NCI-H510A treated with DMSO at 0.1 percent for 48 hours (cell line): ENCODE results near the gene ARRB1.
"Not testable (repeated sequence)": the region's sequence is repeated elsewhere in the genome, so short reads cannot be mapped to it uniquely, and the experiment has no call there.

Experiments
- DNase-seq: peaks from one replicate; lab custom pipeline; 2025; lab: John Stamatoyannopoulos, UW

ARRB1 gene

DNA sequence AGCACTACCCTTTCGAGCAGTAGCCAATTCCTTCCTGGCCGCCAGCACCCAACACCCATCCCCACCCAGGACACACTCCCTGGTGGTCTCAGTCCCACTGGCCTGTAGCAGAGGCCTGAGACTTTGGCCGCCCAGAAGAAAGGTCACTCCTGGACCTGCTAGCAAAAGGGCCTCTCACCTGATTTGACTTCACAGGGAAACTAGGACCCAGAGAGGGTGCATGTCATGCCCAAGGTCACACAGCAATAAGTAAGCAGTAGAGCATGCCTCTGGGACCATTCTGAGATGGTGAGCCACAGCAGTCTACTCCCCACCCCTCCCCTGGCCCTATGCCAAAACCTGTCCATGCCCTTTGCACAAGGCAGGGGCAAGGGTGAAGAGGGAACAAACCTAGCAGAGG is 7.3 kb downstream of the ARRB1 start:
- no peak for DNase-seq

DNA sequence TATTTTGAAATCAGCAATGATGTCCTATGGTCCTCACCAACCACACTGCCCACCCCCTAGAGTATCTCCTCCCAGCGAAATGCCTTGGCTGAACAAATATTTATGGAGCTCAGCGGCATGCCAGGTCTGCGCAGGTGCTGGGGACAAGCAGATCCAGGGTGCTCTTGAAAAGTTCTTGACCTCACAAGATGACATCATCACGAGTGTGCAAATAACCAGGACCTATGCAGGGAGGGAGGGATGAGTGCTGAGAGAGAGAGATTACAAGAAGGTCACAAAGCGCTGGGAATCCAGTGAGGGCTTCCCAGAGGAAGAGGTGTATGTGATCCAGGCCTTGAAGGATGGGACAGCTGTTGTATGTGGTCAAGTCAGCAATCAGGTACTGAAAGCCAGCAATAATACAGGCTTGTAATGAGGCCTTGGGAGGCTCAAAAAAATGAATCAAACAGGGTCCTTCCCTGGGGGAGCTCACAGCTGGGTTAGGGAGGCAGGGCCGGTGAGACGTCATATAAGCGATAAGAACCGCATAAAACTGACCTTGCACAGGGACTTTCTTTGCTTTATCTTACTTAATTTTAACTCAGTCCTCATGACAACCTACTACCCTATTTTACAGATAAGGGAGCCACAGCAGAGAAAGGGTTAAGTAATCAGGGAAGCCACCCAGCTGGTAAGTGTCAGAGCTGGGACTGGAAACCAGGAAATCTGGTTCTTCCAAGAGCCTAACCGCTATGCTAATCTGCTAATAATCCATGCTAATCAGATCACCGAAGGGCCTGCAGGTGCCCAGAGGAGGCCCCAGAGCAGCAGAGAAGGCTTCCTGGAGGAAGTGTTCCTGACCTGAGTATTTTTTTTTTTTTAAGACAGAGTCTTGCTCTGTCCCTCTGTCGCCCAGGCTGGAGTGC is 8.2 kb downstream of the ARRB1 start:
- DNase-seq, result peak; percentile 98

DNA sequence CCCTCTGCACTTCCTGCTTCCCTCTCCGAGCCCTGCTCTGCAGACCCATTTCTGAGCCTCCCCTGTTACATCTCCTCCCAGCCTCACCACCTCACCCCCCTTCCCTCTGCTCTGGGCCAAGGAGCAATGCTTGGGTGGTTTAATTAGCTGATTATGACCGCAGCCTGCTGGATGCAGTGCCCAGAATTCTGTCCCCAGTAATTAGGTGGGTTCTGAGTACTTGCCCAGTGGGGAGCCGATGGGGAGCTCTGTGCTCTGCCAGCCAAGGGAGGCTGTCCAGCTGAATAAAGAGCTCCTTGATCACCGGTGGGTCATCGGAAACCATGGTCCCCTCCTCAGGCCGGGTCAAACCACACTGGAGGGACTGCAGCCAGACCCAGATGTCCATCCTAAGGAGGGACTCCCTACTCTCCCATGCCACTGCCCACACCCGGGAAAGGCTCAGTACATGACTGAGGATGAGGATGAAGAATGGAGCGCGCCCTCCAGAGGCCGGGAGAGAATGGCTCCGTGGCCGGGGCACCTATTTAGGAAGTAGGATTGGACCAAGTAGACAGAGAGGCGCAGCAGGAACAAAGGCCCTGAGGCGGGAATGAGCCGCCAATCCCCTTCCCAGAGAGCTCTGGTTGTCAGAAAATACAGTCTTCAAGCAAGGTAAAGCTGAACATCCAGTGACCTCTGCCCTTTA is 9.1 kb downstream of the ARRB1 start:
- no peak for DNase-seq

DNA sequence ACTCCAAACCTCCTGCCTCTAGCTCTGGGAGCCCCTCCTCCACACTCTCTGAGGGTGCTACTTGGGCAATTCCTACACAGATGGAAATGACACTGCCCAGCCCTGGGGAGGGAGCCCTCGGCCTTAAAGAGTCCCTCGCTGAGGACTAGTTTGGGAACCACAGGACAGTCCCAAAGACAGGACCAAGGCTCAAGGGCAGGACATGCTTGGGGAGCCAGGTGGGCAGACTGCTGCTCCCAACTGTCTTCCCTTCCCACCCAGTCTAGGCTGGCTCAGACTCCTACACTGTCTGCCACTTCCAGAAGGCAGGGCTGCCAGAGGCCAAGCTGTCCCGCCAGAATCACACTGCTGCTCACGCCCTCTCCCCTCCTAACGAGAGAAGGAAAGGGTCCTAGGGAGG is 9.8 kb downstream of the ARRB1 start:
- no peak for DNase-seq

DNA sequence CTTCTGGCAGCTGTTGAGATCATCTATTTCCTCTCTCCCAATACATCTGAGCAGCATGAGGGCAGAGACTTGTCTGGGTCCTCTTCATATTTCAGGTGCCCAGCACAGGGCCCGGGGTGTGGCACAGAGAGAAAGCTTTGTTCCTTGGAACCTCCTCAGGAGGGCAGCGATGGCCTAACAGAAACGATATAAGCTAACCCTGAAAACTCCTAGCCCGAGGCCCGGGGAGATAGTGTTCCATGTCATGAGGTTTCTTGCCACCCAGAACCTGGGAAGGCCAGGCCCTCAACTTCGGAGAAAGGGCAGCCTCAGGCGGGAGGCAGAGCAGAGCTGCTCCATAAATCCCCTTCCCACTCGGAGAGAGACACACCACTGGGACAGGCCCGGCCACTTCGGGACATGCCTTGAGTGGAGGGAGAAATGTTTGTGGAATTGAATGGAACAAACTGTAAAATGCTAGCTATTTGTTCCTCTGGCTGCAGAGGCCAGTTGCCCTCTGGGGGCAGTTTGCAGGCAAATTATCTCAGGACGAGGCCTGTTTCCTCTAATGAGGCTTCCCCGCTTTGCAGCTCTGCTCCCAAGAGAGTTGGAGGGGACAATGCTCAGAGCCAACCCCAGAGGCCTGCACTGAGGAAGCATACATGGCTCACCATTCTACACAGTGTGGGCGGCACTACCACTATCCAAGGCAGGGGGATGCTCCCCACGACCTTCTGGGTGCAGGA is 11.6 kb downstream of the ARRB1 start:
- no peak for DNase-seq

DNA sequence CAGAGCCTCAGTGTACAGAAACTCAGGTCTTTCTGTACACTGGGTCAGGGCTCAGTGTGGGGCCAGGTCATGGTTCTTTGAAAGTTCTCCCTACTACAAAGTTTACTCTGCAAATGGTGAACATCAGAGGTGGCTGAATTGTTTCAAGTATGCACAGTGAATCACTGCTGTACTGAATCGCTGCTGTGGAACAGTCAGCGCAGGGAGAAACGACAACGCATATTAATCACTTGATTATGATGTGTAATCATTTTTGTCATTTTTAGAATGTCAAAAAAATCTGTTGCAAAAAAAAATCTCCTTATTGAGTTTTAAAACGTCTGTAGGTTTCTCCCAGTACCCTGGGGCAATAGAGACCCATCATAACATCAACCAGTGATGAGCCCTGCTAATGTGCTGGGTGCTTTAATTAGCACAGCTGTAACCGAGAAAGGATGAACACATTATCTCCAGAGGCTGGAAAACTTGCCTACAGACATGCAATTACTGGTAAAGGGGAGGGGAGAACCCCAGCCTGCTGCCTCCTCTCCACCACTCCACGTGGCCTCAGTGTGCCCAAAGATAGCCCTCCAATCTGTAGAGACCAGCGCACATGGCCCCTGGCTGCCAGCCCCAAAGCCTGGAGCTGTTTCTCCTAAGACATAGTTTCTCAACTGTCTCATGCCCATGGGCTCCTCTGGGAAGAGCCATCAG is 12.8 kb downstream of the ARRB1 start:
- DNase-seq, result no peak

DNA sequence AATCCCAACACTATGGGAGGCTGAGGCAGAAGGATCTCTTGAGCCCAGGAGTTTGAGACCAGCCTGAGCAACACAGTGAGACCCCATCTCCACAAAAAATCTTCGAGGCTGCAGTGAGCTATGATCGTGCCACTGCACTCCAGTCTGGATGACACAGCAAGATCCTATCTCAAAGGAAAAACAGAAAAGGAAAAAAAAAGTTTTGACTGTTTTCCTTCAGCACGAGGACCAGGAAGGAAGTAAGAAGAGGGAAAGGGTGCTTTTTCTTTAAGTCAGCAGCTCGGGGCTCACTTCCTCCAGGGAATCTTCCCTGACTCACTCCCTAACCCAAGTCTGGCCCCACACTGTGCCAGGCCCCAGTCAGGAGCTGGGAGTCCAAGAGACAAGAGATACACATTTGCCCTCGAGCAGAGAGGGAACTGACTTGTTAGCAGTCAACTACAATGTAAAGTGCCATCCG is 14.2 kb downstream of the ARRB1 start:
- no peak for DNase-seq

DNA sequence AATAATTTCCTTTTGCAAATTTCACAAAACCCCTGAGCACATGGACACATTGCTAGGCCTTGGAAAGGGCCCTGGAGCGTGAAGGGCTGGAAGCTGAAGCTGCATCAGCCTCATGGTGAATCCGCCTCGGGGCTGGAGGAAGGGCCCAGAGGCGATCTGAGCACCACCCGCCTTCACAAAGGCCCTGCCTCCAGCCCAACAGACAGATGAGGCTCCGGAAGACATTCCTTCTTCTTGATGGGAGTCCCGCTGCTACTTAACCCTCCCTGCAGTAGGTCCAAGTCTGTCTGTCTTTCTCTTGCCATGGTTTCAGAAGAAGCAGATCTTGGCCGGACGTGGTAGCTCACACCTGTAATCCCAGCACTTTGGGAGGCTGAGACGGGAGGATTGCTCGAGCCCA is 16.5 kb downstream of the ARRB1 start:
- DNase-seq, result no peak

DNA sequence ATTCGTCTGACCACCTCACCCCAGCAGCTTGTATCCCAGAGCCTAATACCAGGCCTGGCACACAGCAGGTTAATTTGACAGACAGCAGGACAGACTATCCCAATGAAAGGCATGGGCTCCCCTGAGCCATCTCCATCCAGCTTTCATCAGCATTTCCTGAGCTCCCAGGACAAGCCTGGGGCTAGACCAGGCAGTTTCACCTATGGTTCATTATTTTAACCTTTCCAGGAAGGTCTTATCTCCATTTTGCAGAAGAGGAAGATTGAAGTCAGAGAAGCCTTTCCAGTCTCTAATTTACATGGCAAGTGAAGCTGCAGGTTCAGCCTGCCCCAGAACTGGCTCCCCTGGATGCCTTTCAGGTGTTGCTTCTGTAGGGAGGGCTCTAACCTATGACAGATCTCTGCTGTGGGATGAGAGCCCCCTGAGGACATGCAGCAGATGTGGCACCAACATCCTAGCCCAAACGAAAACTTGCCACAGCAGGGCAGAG is 17.0 kb downstream of the ARRB1 start:
- DNase-seq, result no peak

DNA sequence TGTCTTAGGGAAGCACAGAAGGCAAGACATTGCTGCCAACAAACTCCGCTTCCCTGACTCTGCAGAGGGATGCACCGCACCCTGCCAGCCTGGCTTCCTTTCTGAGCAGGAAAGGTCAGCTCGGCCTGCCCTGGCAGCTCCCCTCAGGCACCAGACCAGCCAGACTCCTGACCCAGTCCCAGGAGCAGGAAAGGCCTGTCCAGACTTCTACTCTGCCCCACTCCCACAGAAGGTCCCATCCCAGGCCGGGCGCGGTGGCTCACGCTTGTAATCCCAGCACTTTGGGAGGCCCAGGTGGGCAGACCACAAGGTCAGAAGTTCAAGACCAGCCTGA is 17.7 kb downstream of the ARRB1 start:
- no peak for DNase-seq

DNA sequence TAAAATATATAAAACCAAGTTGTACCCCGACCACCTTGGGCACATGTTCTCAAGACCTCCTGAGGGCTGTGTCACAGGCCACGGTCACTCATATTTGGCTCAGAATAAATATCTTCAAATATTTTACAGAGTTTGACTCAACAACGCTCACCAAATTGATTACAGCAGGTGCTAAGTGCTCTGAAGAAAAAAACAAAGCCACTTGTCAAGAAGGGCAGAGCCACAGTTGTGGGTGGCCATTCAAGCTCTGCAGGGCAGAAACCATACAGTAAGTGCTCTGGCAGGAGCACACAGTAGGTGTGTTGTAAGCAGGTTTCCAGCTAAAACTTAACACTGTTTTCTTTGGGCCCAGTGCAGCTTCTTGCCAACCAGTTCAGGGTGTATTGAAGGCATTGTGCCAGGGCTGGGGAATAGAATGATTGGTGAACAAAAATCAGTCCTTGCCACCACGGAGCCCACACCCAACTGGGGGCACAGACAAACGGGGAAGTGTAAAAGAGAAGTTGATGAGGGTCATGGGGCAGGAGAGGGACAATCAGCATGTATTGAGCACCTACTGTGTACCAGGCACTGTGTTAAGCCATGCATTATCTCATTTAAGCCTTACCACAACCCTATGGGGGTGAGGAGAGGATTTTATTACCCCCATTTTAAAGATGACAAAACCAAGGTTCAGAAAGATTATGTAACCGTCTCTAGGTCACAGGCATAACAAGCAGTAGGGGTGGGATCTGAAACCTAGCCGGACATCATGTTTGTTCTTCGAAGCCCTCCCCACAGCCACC is 18.2 kb downstream of the ARRB1 start:
- no peak for DNase-seq

DNA sequence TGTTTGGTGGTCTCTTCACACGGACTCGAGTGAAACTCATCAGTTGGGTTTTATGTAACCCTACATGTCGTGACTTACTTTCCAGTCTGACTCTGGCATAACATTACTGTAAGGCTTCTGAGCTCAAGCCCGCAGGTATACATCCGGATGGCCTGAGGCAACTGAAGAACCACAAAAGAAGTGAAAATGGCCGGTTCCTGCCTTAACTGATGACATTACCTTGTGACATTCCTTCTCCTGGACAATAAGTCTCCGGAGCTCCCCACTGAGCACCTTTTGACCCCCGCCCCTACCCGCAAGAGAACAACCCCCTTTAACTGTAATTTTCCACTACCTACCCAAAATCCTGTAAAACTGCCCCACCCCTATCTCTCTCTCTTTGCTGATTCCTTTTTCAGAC is 19.7 kb downstream of the ARRB1 start:
- DNase-seq, result not testable (repeated sequence)

DNA sequence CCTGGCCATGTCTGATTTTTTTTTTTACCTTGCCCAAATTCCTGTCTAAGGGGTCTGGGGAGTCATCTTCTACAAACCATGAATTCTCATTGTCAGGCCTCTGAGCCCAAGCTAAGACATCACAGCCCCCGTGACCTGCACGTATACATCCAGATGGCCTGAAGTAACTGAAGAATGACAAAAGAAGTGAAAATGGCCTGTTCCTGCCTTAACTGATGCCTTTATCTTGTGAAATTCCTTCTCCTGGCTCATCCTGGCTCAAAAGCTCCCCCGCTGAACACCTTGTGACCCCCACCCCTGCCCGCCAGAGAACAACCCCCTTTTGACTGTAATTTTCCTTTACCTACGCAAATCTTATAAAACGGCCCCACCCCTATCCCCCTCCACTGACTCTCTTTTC is 20.2 kb downstream of the ARRB1 start:
- DNase-seq, result not testable (repeated sequence)

DNA sequence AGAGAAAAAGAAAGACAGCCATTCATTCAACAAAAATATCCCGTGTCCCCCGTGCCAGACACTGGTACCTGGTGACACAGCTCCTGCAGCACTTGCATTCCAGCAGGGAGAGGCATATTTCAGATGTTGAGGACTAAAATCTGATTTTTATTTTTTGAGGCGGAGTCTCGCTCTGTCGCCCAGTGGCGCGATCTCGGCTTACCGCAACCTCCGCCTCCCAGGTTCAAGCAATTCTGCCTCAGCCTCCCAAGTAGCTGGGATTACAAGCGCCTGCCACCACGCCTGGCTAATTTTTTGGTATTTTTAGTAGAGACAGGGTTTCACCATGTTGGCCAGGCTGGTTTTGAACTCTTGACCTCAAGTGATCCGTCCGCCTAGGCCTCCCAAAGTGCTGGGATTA is 20.6 kb downstream of the ARRB1 start:
- not testable (repeated sequence) for DNase-seq

DNA sequence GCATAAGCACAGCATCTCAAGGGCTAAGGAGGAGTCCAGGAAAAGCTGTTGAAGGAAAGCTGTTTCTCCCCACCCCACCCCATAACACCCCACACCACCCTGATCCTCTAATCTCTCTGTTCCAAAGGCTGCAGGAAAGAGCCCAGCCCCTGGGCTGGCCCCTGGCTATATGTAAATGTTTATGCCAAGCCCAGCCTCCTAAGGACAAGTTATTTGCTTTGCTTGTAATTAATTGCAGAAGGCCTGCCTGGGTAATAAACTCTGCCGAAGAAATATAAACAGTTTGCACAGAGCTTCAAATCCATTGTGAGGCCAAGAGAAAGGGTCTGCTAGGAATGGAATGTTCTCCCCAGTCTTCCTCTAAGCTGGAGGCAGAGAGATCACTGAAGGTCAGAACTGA is 21.2 kb downstream of the ARRB1 start:
- no peak for DNase-seq

DNA sequence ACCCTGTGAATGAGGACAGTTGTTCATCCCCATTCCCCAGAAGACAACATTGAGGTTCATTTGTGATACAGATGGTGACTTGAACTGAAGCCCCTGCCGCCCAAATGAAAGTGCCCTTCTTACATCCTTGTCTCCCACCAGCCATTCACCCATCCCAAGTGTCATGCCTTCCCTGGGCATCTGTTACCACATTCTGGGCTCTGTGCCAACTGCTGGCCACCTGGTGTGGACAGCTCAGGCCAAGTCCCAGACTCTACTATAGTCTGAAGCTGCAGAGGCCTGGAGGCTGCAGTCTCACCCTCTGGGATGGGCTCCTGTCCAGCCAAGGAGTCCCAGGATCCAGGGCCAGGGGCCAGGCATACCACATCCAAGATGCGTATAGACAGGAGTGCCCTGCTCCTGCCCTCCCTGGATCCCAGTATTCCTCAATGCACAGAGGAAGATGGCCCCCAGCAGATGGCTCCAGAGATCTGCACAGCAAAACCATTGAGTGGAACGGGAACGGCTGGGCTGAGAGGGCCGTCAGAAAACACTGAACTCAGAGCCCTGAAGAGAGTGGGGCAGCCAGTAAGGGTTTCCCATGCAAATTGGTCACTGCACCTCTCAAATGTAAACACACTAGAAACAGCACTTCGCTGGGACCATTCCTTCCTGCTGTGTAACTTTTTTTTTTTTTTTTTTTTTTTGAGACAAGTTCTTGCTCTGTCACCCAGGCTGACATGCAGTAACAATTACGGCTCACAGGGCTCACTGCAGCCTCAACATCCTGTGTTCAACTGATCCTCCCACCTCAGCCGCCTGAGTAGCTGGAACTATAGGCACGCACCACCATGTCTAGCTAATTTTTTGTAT is 22.8 kb downstream of the ARRB1 start:
- DNase-seq, result peak; percentile 94

DNA sequence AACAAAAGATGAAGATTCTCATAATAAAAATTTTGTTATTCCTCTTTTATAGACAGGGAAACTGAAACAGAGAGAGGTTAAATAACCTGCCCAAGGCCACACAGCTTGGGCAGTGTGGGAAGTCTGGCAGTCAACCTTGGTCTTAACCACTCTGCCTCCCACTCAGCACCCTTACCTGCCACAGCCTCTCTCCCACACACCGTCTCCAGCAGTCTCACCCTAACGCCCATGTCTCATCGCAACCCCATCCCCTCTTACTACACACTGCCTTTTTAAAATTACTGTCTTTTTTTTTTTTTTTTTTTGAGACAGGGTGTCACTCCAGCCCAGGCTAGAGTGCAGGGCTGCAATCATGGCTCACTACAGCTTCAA is 25.0 kb downstream of the ARRB1 start:
- DNase-seq, result no peak

DNA sequence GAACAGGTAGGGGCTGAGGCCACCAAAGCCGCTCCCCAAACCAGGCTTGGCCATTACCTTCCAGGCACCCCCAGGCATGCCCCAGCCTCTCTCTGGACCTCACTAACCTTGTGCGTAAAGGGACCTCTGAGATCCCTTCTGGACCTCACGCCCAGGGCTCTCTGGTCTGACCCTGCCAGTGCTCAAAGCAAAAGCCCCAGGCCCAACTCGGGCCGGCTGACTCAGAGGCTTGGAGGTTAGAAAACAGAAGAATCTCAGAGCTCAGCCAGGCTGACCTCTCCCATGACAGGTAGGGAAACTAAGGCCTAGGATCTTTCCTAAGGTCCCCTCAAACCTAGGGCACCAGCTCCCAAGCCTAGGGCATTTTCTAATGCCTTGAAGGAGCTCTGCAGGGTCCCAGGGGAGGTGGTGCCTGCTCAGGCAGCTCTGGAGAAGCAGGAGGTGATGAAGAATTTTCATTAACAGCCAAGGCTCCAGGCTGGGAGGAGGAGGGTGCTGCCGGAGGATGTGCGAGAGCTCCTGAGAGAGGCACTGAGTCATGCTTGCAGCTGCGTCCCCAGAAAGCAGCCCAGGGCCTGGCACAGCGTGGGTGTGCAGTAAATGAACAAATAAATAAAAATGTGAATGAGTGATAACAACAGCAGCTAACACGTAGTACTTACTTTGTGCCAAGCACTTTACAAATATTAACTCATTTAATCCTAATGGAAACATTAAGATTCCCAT is 25.6 kb downstream of the ARRB1 start:
- no peak for DNase-seq

DNA sequence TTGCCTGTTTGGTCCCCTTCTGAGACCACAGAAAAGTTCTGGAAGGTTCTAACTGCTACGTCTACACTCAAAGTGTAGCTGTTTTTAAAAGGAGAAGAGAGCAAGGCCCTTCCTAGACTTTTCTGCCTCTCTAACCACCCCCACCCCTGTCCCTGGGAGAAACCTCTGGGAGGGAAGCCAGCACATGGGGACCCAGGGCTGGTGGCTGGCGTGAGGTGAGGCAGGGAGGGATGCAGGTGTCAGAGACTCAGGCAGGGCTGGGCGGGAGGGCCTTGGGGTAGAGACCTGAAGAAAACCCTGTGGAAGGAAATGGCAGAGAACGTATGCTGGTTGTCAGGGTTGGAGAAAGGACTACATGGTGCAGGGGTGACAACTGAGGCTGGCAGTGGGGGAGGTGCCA is 26.7 kb downstream of the ARRB1 start:
- DNase-seq, result no peak

DNA sequence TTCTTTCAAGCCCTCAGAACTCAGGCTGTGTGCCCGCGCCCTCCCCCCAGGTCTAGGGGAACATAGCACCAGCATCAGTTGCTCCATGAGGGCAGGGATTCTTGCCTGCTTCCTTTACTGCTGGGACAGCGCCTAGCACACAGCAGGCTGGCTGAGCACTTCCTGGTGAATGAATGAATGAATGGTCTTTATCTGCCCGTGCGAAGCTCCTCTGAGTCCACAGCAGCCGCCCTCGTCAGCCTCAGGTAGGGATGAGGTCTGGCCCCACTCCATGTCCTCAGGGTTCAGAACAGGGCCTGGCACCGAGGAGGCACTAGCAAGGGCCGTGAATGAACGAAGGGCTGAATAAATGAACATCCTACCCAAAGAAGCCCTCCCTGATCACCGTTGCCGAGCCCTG is 27.3 kb downstream of the ARRB1 start:
- no peak for DNase-seq
